WTC11 (cell line): ENCODE results near the gene PLEKHS1.

Experiments used
- ARID4B ChIP-seq: sonication (generic); formaldehyde crosslinking; IDR thresholded peaks from 2 replicates; pipeline ENCODE4 v1.8.0; 2023; ENCODE audit warnings: missing genetic modification reagents, mild to moderate bottlenecking, borderline replicate concordance
- CTCF ChIP-seq: fragments of 200-600 bp; IDR thresholded peaks from 2 replicates; pipeline ENCODE4 v1.8.0; 2022; ENCODE audit warnings: antibody characterized with exemption
- MAX ChIP-seq: sonication (generic); formaldehyde crosslinking; IDR thresholded peaks from 2 replicates; pipeline ENCODE4 v1.8.0; 2022; ENCODE audit warnings: mild to moderate bottlenecking, missing genetic modification reagents
- NFE2L1 ChIP-seq: sonication (generic); formaldehyde crosslinking; IDR thresholded peaks from 2 replicates; pipeline ENCODE4 v1.8.1; 2023; ENCODE audit warnings: missing genetic modification reagents
- NR1H2 ChIP-seq: sonication (generic); formaldehyde crosslinking; IDR thresholded peaks from 2 replicates; pipeline ENCODE4 v1.9.0; 2021; ENCODE audit warnings: mild to moderate bottlenecking, moderate library complexity, missing genetic modification reagents
- PRDM15 ChIP-seq: sonication (generic); formaldehyde crosslinking; IDR thresholded peaks from 2 replicates; pipeline ENCODE4 v1.8.0; 2022; ENCODE audit warnings: missing genetic modification reagents
- RELA ChIP-seq: sonication (generic); formaldehyde crosslinking; IDR thresholded peaks from 2 replicates; pipeline ENCODE4 v1.8.1; 2022; ENCODE audit warnings: missing genetic modification reagents, mild to moderate bottlenecking, borderline replicate concordance
- SMAD4 ChIP-seq: sonication (generic); formaldehyde crosslinking; IDR thresholded peaks from 2 replicates; pipeline ENCODE4 v1.8.0; 2022; ENCODE audit warnings: mild to moderate bottlenecking, missing genetic modification reagents
- TCF7 ChIP-seq: sonication (generic); formaldehyde crosslinking; IDR thresholded peaks from 2 replicates; pipeline ENCODE4 v1.8.0; 2022; ENCODE audit warnings: mild to moderate bottlenecking, low read depth, missing genetic modification reagents, moderate library complexity
- ZBTB21 ChIP-seq: sonication (generic); formaldehyde crosslinking; IDR thresholded peaks from 2 replicates; pipeline ENCODE4 v1.8.1; 2023; ENCODE audit warnings: mild to moderate bottlenecking, missing genetic modification reagents, borderline replicate concordance
- ZNF263 ChIP-seq: sonication (generic); formaldehyde crosslinking; IDR thresholded peaks from 2 replicates; pipeline ENCODE4 v1.8.1; 2022; ENCODE audit warnings: low read depth, mild to moderate bottlenecking, moderate library complexity, missing genetic modification reagents

- TF ChIP-seq CTCF (no peak), NR1H2 (CRISPR knock-in tag) (no peak), NFE2L1 (CRISPR knock-in tag) (no peak), PRDM15 (CRISPR knock-in tag) (no peak), MAX (CRISPR knock-in tag) (no peak), TCF7 (CRISPR knock-in tag) (no peak), ARID4B (no peak), ZBTB21 (CRISPR knock-in tag) (no peak), ZNF263 (CRISPR knock-in tag) (no peak), RELA (CRISPR knock-in tag) (no peak), SMAD4 (CRISPR knock-in tag) (no peak)
Observed at GRCh38 chr10:113808168-113808567, 56.7 kb downstream of the PLEKHS1 start.
